Measurements from ENCODE around the gene TAOK2. TPM values are rescaled to one million over a fixed set of nuclear protein-coding genes. Genes with fewer than 3 reads are reported as not detected.

TAOK2 gene
- total and polyA plus RNA-seq, 2 of the 4 experiments (the other 2 are of a cell fraction), result 23.0 to 31.7 TPM

DNA sequence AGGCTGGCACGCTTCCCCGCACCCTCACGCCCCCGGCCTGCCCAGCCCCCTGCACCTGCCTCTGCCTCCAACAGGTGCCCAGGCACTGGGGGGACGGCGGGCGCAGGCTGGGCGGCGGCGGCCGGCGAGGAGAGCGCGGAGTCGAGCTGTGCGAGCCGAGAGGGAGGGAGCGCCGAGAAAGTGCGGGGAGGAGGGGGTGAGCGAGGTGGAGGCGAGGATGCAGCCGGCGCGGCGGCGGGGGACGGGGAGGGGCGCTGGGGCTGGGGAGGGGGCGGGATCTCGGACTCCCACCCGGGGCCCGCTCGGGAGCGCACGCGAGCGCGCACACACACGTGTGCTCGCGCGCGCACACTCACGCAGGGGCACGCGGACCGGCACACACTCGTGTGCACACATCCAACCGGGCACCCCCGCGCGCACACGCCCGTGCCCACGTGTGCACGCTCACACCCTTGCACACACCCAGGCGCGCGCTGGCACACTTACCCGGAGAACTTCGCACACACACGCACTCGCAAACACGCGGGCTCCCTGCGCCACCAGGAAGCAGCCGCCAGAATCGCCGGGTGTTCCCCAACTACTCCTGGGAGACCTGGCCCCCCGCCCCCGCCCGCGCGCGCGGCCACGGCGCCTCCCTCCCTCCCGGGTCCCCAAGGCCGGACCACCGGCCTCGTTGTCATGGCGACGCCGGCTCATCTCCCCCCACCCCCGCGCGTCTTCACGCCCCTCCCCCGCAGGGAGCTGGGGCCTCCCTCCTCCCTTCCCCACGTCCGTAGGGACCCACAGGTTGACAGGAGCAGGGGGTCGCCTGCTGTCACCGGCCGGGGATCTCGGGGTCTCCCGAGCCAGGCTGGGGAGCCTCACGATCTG, 37.4 kb downstream of the TAOK2 start, which contains the start of gene DOC2A:
Gene DOC2A, minus strand, starts transcription at position 184 of the 870 bp plus-strand sequence. CDS start 805 bp downstream, outside the sequence.
- H3K9me3 ChIP-seq (ENCODE audit: control insufficient read depth, insufficient read depth, low read length), result no peaks in the 10 kb centered on the region
- H4K8ac ChIP-seq (ENCODE audit: low read depth in 2 of 2, low read length in 2 of 2), result no peak within 1 kb of the TSS
- peak within 1 kb of the TSS; percentile 92 for H3K4me2 ChIP-seq (ENCODE audit: low read depth, low read length)
- H4K20me1 ChIP-seq (ENCODE audit: insufficient read depth, low read length), result no peaks in the 10 kb centered on the region; the same call in 1 of the 2 replicates
- no peaks in the 10 kb centered on the region for H3K9me1 ChIP-seq (ENCODE audit: insufficient read depth, low read length)
- H2AK9ac ChIP-seq (replicated peaks; ENCODE audit: low read depth, low read length, poor library complexity), result peak within 1 kb of the TSS; percentile 78
- H3K4me3 ChIP-seq (ENCODE audit: insufficient read depth, low read depth, low read length), result peak within 1 kb of the TSS; percentile 42
- no peak within 1 kb of the TSS for H3K14ac ChIP-seq (replicated peaks; ENCODE audit: low read depth, low read length)
- no peak within 1 kb of the TSS for H4K91ac ChIP-seq (ENCODE audit: insufficient read depth, low read depth, low read length)
- H3K56ac ChIP-seq (ENCODE audit: extremely low read depth, insufficient read depth, low read length), result no peak within 1 kb of the TSS
- H2BK120ac ChIP-seq (ENCODE audit: low read depth, low read length), result no peak within 1 kb of the TSS
- WGBS, 2 experiments (ENCODE audit: extremely low coverage in 2 of 2, insufficient read length in 1 of 2), result 8% methylated on average over 12 of the region's 99 CpGs; no CpG with 5 or more reads in 1 of the 2 experiments
- no peak within 1 kb of the TSS for H3K18ac ChIP-seq (ENCODE audit: low read depth, low read length)
- peaks cover 27% of the 10 kb centered on the region for H3K27me3 ChIP-seq (ENCODE audit: control insufficient read depth, insufficient read depth, low read length)
- H3K9ac ChIP-seq (ENCODE audit: low read depth, low read length), result no peak within 1 kb of the TSS
- no peak within 1 kb of the TSS for H2BK5ac ChIP-seq (ENCODE audit: low read depth, low read length, poor library complexity, severe bottlenecking)
- no peak within 1 kb of the TSS for H4K5ac ChIP-seq (ENCODE audit: low read depth, low read length)
- no TSS peak for BruUV-seq (replicated peaks)
- H2BK15ac ChIP-seq (ENCODE audit: low read depth, low read length), result no peak within 1 kb of the TSS
- ChIA-PET POLR2A (ENCODE audit: unreplicated experiment) (no interaction called here), CTCF (no interaction called here)
- peak; percentile 73 for ATAC-seq (ENCODE audit: low read depth)
- TF ChIP-seq MAZ (IDR thresholded peaks at IDR 0.05; ENCODE audit: borderline replicate concordance, low read depth, low read length) (peak; percentile 34; the same call in 1 of the 2 replicates), SMC3 (IDR thresholded peaks at IDR 0.05; ENCODE audit: low read depth, low read length) (no peak)
- no peak for DNase-seq
- no peaks in the 10 kb centered on the region; the same call in 1 of the 2 replicates for H3K4me1 ChIP-seq (ENCODE audit: control insufficient read depth, insufficient read depth, low read length)
- no peak within 1 kb of the TSS for H3K4ac ChIP-seq (ENCODE audit: low read depth, low read length)
- no peak within 1 kb of the TSS for H2AK5ac ChIP-seq (ENCODE audit: low read depth, low read length)
- H3K27ac ChIP-seq (ENCODE audit: insufficient read depth, low read length), result no peak within 1 kb of the TSS
- in situ Hi-C loops (cut with MboI; ENCODE audit: low sequenced_read_pairs) (no loop called here), dilution Hi-C loops (cut with HindIII; ENCODE audit: low sequenced_read_pairs, unreplicated experiment) (no loop called here), intact Hi-C loops (cut with micrococcal nuclease) (no loop called here)
- H3K23ac ChIP-seq (ENCODE audit: low read depth, low read length), result no peak within 1 kb of the TSS
- H2AFZ ChIP-seq (replicated peaks; ENCODE audit: low read length, poor library complexity), result peak within 1 kb of the TSS; percentile 88
- no peaks in the 10 kb centered on the region for H3K36me3 ChIP-seq (ENCODE audit: control insufficient read depth, insufficient read depth, low read length)
- no peaks in the 10 kb centered on the region for H3K79me1 ChIP-seq (ENCODE audit: low read depth in 1 of 2, low read length in 2 of 2)
- no peak within 1 kb of the TSS for H2BK20ac ChIP-seq (ENCODE audit: low read depth, low read length)
